ENCODE measurements around the gene STK32A. TPM values are rescaled to one million over a fixed set of nuclear protein-coding genes. Genes with fewer than 3 reads are reported as not detected.

Gene STK32A
- total RNA-seq, 4 donors from 2014 or later: 0.04 to 1.7 (median 0.80) TPM

DNA sequence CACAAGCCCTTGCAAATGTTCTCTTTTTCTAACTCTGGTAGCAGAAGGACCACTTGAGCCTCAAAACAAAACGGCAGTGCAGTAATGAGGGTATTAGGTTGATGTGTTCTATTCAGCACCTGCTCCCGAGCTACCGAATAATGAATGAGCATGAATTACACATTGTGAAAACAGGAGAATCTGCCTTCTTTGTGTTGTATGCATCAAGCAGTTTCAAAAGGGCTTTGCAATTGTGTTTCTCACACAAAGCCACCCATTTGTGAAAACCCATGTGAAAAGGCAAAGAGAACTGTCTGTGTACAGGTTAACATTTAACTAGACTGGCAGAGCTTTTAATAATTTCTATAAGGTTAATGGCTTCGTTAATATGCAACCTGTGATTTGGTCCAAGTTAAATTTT is 97.8 kb downstream of the STK32A start:
- Histone ChIP-seq H3K27ac (no peak overlapping the region), H3K27me3 (no peaks in the 10 kb centered on the region), H3K36me3 (no peaks in the 10 kb centered on the region), H3K4me1 (no peaks in the 10 kb centered on the region), H3K9me3 (no peaks in the 10 kb centered on the region), H3K4me3 (no peak overlapping the region)
- in situ Hi-C loops (cut with MboI; ENCODE audit: low sequenced_read_pairs in 4 of 4) (no loop called here), intact Hi-C loops (cut with DNase I; ENCODE audit: low total_unique reads) (no loop called here)
- no peak for DNase-seq
- TF ChIP-seq POLR2A (IDR thresholded peaks at IDR 0.05): no peak
- TF ChIP-seq, protein P1, sequence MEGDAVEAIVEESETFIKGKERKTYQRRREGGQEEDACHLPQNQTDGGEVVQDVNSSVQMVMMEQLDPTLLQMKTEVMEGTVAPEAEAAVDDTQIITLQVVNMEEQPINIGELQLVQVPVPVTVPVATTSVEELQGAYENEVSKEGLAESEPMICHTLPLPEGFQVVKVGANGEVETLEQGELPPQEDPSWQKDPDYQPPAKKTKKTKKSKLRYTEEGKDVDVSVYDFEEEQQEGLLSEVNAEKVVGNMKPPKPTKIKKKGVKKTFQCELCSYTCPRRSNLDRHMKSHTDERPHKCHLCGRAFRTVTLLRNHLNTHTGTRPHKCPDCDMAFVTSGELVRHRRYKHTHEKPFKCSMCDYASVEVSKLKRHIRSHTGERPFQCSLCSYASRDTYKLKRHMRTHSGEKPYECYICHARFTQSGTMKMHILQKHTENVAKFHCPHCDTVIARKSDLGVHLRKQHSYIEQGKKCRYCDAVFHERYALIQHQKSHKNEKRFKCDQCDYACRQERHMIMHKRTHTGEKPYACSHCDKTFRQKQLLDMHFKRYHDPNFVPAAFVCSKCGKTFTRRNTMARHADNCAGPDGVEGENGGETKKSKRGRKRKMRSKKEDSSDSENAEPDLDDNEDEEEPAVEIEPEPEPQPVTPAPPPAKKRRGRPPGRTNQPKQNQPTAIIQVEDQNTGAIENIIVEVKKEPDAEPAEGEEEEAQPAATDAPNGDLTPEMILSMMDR (IDR thresholded peaks at IDR 0.05 in 4 of 5, conservative IDR thresholded peaks at IDR 0.05 in 1 of 5): no peak
- ATAC-seq: no peak

DNA sequence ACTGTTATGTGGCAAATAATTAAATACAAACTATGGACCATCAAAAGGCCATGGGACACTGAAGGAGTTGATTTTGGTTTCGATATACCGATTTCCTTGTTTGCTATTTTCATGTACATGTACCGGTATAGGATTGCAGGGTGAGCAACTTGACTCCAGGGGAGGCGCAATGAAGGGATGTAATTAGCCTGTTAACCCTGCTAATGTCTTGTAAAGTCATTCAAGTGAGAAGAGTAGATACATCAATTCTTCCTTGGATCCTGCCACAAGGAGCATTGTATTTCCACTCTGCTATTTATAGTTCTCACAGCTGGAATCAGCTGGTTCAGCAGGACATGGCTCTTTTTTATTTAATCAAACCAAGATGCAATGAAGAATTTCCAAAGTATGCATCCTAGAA is 102.0 kb downstream of the STK32A start:
- DNase-seq (no peak), ATAC-seq (no peak)
- Histone ChIP-seq H3K9me3 (no peaks in the 10 kb centered on the region), H3K4me1 (no peaks in the 10 kb centered on the region), H3K4me3 (no peak overlapping the region), H3K27me3 (no peaks in the 10 kb centered on the region), H3K27ac (no peak overlapping the region), H3K36me3 (no peaks in the 10 kb centered on the region)
- intact Hi-C loops (cut with DNase I; ENCODE audit: low total_unique reads) (no loop called here), in situ Hi-C loops (cut with MboI; ENCODE audit: low sequenced_read_pairs in 4 of 4) (no loop called here)
- no peak for TF ChIP-seq POLR2A (IDR thresholded peaks at IDR 0.05)
- TF ChIP-seq, protein P1 (IDR thresholded peaks at IDR 0.05 in 4 of 5, conservative IDR thresholded peaks at IDR 0.05 in 1 of 5): no peak

DNA sequence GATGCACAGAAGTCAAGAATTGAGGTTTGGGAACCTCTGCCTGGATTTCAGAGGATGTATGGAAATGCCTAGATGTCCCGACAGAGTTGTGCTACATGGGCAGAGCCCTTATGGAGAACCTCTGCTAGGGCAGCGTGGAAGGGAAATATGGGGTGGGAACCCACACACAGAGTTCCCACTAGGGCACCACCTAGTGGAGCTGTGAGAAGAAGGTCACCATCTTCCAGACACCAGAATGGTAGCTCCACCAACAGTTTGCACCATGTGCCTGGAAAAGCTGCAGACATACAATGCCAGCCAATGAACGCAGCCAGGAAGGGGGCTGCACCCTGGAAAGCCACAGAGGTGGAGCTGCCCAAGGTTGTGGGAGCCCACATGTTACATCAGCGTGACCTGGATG is 104.5 kb downstream of the STK32A start:
- DNase-seq (no peak), ATAC-seq (no peak)
- Histone ChIP-seq H3K4me1 (no peaks in the 10 kb centered on the region), H3K27ac (no peak overlapping the region), H3K9me3 (no peaks in the 10 kb centered on the region), H3K4me3 (no peak overlapping the region), H3K36me3 (no peaks in the 10 kb centered on the region), H3K27me3 (no peaks in the 10 kb centered on the region)
- in situ Hi-C loops (cut with MboI; ENCODE audit: low sequenced_read_pairs in 4 of 4) (no loop called here), intact Hi-C loops (cut with DNase I; ENCODE audit: low total_unique reads) (no loop called here)
- TF ChIP-seq, protein P1 (IDR thresholded peaks at IDR 0.05 in 4 of 5, conservative IDR thresholded peaks at IDR 0.05 in 1 of 5): no peak
- TF ChIP-seq POLR2A (IDR thresholded peaks at IDR 0.05): no peak

DNA sequence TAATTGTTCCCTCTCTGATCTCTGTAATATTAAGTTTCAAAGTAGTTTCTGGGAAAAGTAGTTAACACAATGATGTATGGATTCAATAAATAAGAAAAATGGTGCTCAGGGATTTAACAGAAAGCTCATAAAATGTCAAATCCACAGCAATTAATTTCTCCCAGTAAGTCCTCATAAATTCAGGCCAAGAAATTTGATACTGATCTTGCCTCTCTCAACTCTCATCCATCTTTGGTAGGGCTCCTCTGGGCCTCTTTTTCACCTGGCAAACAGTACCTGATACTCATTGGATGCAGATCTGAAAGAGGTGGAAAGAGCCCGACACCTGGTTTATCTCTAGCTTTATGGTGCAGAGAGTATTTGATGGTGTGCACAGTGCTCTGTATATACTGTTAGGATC is 106.1 kb downstream of the STK32A start:
- intact Hi-C loops (cut with DNase I; ENCODE audit: low total_unique reads): no loop called here
- no peak for ATAC-seq

DNA sequence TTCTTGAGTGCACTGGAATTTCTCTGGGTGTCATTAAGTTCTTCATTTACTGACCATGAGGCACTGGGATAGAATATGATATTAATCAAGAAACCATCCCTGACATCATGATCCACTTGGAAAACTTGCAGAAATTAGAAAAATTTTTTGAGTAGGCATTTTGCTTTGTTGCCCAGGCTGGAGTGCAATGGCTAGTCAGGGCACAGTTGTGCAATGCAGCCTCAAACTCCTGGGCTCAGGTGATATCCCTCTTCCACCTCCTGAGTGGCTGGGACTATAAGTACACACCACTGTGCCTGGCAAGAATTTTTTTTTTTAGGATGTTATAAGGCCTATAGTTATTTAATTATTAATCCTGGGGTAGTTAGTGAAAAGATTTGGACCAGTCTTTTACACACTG is 106.5 kb downstream of the STK32A start:
- ATAC-seq (no peak), DNase-seq (no peak)
- Histone ChIP-seq H3K27me3 (no peaks in the 10 kb centered on the region), H3K4me3 (no peak overlapping the region), H3K4me1 (no peaks in the 10 kb centered on the region), H3K36me3 (no peaks in the 10 kb centered on the region), H3K9me3 (no peaks in the 10 kb centered on the region), H3K27ac (no peak overlapping the region)
- no peak for TF ChIP-seq POLR2A (IDR thresholded peaks at IDR 0.05)
- TF ChIP-seq, protein P1 (IDR thresholded peaks at IDR 0.05 in 4 of 5, conservative IDR thresholded peaks at IDR 0.05 in 1 of 5): no peak
- intact Hi-C loops (cut with DNase I; ENCODE audit: low total_unique reads) (no loop called here), in situ Hi-C loops (cut with MboI; ENCODE audit: low sequenced_read_pairs in 4 of 4) (no loop called here)

More for the DNA sequence above, 106.1 kb downstream of the STK32A start:
- in situ Hi-C loops (cut with MboI; ENCODE audit: low sequenced_read_pairs in 4 of 4): no loop called here
- H3K27ac ChIP-seq: no peak overlapping the region
- TF ChIP-seq POLR2A (IDR thresholded peaks at IDR 0.05): no peak
- TF ChIP-seq, protein P1 (IDR thresholded peaks at IDR 0.05 in 4 of 5, conservative IDR thresholded peaks at IDR 0.05 in 1 of 5): no peak
- no peaks in the 10 kb centered on the region for H3K27me3 ChIP-seq
- no peak for DNase-seq
- no peaks in the 10 kb centered on the region for H3K36me3 ChIP-seq
- H3K4me1 ChIP-seq: no peaks in the 10 kb centered on the region
- no peak overlapping the region for H3K4me3 ChIP-seq
- no peaks in the 10 kb centered on the region for H3K9me3 ChIP-seq
